Lung microvascular endothelial cell (primary cell): ENCODE results near the gene MESD. TPM values are rescaled to one million over a fixed set of nuclear protein-coding genes. Genes with fewer than 3 reads are reported as not detected.

ENCODE experiments used
- DNase-seq, 2 donors: peaks; one replicate each; pipeline versions ENCODE4 v3.0.0 to v3.0.0-alpha.2; 2010; ENCODE audit warnings: low read depth in 2 of 2
- total RNA-seq: library from RNA; depleted of rRNA; stranded (reverse); fragments of >200 nt; gene quantifications from 2 replicates; pipeline ENCODE4 v1.2.1, GENCODE V29; 2014

MESD gene
- total RNA-seq, 1 donor from 2014 or later = 13.3 TPM

GRCh38 chr15:80992006-80992405 is 2.4 kb upstream of the MESD start:
- no peak for DNase-seq

DNA sequence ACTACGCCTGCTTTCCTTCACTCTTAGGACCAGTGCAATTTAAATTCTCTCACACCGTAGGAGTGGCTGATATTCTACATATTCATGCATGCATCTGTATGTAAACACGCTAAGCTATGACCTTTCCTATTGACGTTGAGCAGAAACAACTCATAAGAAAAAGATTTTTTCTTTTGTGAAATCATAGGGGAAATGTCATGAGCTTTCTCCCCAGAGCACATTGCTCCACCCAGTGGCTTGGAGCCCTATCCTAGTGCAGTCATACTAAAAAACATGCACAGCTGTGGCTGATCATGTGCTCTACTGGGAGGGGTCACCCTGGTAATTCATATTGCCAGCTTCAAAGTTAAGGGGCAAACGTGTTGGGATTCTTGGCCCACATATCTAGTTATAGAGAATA is 1.8 kb upstream of the MESD start:
- DNase-seq = peak in 1 of 2 donors; percentile 24

DNA sequence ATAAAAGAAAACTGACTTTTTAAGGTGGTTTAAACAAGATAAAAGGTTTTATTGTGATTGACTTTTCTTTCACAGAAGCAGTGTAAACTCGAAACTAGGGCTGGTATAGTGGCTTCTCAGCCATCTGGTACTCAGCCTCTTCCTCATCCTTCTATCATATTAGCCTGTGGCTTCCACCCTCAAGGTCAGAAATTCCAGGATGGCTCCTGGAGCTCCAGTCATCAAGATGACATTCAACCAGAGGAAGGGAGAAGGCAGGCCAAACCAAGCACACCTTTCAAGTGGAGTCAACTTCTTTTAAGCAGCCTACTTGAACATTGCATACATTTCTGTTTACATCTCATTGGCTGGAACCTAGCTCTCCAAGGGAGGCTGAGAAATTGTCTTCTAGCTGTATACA is 1.3 kb upstream of the MESD start:
- DNase-seq = no peak

GRCh38 chr15:80989081-80989517 is 520 bp downstream of the MESD start:
- DNase-seq = no peak

DNA sequence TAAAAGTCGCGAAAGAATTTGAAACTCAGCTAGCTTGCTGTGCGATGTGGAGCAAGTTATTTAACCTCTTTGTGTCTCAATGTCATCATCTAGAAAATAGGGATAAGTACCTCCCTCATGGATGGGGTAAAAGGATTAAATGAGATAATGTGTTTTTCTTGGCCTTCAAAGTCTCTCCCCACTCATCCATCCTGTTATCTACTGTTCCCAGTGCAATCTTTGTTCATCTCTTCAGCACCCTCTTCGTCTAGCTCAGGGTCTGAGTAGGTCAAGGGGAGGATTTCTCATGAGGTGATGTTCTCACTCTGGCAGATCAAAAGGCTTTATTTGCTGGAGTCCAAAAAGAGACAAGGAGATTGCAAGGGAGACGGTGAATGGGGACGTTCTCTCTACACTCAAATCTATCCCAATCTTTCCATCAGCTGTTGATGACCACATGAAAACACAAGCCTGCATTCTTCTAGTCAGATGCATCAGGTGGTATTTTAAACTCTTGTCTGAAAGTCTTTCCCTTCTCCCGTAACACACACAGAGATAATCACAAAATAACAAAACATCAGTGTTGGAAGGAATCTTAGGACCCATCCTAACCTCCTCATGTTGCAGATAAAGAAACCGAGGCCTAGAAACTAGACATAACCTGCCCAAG is 1.3 kb downstream of the MESD start:
- DNase-seq = no peak

- DNase-seq = no peak
Observed at GRCh38 chr15:80986487-80986886, 3.1 kb downstream of the MESD start.

DNA sequence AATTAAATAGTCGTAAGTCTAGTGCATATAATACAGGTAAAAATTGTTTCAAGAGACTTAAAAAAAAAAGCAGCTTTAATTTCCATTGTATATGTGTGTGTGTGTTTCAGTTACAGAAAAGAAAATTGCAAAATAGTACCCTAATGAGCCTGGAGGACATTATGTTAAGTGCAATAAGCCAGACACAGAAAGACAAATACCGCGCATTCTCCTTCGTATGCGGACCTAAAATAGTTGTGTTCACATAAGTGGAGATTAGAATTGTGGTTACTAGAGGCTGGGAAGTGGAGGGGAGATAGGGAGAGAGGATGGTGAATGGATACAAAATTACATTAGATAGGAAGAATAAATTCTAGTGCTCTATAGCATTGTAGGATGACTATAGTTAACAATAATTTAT is 3.6 kb downstream of the MESD start:
- no peak for DNase-seq

DNA sequence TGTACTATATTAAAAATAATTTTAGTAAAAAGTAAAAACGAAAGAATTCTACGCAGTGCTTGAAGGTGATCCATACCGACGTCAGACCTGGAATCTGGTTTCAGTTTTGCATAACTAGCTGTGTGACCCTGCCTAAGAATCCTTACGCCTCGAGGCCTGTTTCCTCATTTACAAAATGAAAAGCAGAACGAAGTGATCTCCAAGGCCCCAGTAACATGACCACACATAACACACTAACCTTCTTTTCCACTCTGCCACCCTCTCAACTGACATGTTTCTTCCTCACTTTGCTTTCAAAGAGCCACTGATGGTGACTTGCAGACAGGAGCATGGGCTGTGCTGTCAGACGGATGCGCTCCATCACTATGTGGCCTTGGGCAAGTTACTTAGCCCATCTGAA is 4.8 kb downstream of the MESD start:
- DNase-seq = no peak

- DNase-seq = no peak
Observed at GRCh38 chr15:80982839-80983238, 6.8 kb downstream of the MESD start.

DNA sequence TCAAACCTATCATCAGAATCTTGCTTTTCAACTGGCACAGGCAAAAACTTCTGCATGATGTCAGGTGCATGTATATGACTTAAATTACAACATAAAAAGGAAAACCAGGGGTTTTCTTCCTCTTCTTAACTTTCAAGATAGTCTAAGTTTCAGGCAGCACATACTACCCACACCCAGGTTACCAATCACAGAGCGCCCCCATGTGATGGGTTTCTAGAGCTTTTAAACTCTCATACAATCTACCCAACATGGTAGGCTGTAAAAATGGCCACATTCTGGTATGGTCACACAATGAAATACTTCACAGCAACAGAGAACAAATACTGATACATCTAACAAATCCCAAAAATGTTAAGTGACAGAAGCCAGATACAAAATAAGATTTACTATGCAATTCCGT is 7.4 kb downstream of the MESD start:
- no peak for DNase-seq

DNA sequence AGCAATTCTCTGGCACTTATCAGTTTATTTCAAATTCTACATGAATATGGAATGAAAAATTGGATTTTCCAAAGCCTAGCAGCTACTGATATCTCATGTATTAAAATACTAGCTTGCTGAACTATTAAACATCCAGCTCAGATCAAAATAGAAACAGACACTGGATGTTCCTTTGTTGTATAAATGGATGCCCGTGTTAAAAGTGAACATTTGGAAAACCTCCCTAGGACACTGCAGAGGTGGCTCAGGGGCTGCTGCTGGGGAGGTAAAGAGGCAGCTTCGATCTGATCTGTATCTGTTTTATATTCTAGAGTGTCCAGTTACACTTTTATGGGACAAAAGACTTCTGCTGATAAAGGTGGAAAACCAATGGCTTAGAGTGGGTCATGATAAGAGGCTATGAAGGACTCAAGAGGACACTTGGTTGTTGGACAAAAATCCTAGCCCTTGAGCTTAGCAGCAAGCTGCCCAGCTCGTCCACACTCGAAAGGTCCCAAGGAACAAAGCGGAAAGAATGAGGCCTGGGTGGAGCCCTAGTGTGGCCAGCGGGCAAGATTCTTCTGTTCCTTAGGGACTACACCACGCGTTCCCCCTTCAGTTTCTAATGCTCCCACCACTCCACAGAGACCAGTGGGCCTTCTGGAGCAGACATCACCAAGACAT is 9.9 kb downstream of the MESD start:
- no peak for DNase-seq

- DNase-seq = peak; percentile 43 to 79
Observed at GRCh38 chr15:80978685-80979329, 10.8 kb downstream of the MESD start.

- peak; percentile 76 to 80 for DNase-seq
Observed at GRCh38 chr15:80977627-80978036, 12.0 kb downstream of the MESD start.

DNA sequence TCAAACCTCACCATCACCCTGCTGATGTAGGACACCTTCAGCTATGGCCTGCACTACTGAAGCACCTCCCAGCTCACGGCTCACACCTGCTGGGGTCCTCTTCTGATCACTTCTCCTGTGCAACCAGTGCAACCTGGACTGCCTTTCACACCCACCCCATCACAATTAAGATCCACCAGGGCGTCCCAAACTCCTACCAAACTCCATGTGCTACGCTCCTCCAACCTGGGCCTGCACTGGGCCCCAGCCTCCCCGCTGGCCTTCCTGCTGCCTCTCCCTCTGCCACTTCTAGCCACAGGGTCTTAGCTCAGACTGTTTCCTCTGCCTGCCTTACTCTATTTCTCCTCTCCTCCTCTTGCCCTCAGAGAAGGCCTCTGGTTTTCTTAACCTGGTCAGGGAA is 12.8 kb downstream of the MESD start:
- DNase-seq = no peak

- no peak for DNase-seq
Observed at GRCh38 chr15:80974914-80975313, 14.7 kb downstream of the MESD start.

GRCh38 chr15:80972276-80972675 is 17.3 kb downstream of the MESD start:
- DNase-seq = no peak

DNA sequence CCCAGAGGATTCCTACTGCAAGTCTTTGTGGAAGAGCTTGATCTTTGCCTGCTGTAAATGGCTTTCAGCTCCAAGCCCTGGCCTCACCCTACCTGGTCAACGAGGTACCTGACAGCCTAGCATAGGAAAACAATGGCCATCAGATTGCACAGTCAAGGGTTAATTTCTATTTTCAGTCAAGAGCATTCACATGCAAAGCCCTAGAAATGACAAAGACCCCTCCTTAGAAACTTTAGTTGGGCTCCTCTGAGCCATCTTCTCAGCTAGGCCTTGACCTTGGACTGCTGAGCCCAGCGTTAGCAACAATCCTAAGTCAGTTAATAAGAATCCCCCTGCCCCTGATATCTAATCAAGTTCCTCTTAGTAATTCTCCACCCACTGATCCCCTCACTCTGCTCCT is 18.5 kb downstream of the MESD start:
- DNase-seq = no peak

- no peak for DNase-seq
Observed at GRCh38 chr15:80970658-80971057, 19.0 kb downstream of the MESD start.

DNA sequence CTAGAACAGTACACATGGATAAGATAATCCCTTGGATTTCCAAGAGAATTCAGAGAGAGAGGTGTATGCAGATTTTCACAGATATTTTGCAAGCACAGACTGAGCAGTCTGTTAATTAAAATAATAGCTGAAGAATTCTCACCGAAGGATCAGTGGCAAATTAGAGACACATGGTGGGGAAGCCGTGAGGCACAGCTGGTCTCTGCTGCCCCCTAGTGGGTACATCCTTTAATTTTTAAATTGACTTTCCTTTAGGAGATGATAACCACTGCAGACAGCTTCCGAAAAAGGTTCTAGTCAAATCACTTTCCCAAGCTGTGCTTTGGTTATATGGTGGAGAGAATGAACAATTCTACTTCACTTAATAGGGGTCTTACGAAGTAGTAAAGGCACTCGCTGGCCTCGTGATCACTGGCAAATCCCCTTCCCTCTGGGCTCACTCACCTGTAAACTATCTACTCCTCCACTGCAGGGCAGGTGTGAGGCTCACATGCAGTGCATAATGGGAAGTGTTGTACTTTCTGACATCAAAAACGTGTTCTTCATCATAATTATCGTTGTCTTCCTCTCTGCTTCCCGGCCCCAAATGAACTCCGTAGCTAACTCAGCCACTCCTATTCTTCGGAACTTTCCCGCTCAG is 19.5 kb downstream of the MESD start:
- peak; percentile 64 to 76 for DNase-seq

GRCh38 chr15:80969316-80969715 is 20.3 kb downstream of the MESD start:
- DNase-seq = no peak

- no peak for DNase-seq
Observed at GRCh38 chr15:80967991-80968510, 21.6 kb downstream of the MESD start.

GRCh38 chr15:80967451-80967850 is 22.2 kb downstream of the MESD start:
- DNase-seq = peak in 1 of 2 donors; percentile 14
